ENCODE data around the gene LRRC8C.

GRCh38 chr1:89616844-89617627 is 15.9 kb upstream of the LRRC8C start:
- TF ChIP-seq POLR2A (IDR thresholded peaks at IDR 0.05) (no peak), CTCF (IDR thresholded peaks at IDR 0.05) (no peak)

All from thyroid gland (tissue), 4 donors.